Measurements from ENCODE around the gene WNK1. TPM values are rescaled to one million over a fixed set of nuclear protein-coding genes. Genes with fewer than 3 reads are reported as not detected.

The WNK1 gene
- total RNA-seq, 1 experiment from 2014 or later, result 117 TPM

DNA sequence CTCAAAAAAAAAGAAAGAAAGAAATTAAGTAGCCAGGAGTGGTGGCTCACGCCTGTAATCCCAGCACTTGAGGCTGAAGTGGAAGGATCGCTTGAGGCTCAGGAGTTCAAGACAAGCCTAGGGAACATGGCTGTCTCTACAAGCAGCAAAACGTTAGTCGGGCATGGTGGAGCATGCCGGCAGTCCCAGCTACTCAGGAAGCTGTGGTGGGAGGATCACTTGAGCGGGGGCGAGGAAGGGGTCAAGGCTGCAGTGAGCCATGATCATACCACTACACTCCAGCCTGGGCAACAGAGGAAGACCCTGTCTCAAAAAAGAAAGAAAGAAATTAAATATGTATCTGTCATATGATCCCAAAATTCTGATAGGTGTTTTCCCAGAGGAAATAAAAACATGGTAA is 191.8 kb downstream of the WNK1 start:
- no peak overlapping the region for H3K23ac ChIP-seq (ENCODE audit: insufficient read length, low read depth, low read length)
- no peak overlapping the region for H3K4ac ChIP-seq (ENCODE audit: low read depth, low read length)
- no peak overlapping the region for H2BK120ac ChIP-seq (ENCODE audit: low read depth, low read length, poor library complexity, severe bottlenecking)
- no peak overlapping the region for H4K91ac ChIP-seq (ENCODE audit: insufficient read length, low read depth, low read length)
- H4K5ac ChIP-seq (ENCODE audit: insufficient read length, low read depth, low read length), result no peak overlapping the region
- no peak overlapping the region for H3K4me3 Mint-ChIP-seq
- H2AK5ac ChIP-seq (ENCODE audit: insufficient read length, low read length), result no peak overlapping the region
- H3K27ac ChIP-seq (ENCODE audit: insufficient read length, low read depth, low read length), result no peak overlapping the region
- no peaks in the 10 kb centered on the region for H3K27me3 Mint-ChIP-seq (ENCODE audit: low read depth)
- no peak overlapping the region for H3K9ac ChIP-seq (ENCODE audit: extremely low read depth, insufficient read length, low read length)
- no peaks in the 10 kb centered on the region; the same call in 1 of the 2 replicates for H3K4me1 ChIP-seq (ENCODE audit: insufficient read depth, low read length)
- H2BK12ac ChIP-seq (ENCODE audit: insufficient read length, low read depth, low read length), result no peak overlapping the region
- peak overlapping the region in 1 of 3 experiments; percentile 92; a peak in 2 of 7 replicates for H3K27ac Mint-ChIP-seq
- TF ChIP-seq, protein P1, sequence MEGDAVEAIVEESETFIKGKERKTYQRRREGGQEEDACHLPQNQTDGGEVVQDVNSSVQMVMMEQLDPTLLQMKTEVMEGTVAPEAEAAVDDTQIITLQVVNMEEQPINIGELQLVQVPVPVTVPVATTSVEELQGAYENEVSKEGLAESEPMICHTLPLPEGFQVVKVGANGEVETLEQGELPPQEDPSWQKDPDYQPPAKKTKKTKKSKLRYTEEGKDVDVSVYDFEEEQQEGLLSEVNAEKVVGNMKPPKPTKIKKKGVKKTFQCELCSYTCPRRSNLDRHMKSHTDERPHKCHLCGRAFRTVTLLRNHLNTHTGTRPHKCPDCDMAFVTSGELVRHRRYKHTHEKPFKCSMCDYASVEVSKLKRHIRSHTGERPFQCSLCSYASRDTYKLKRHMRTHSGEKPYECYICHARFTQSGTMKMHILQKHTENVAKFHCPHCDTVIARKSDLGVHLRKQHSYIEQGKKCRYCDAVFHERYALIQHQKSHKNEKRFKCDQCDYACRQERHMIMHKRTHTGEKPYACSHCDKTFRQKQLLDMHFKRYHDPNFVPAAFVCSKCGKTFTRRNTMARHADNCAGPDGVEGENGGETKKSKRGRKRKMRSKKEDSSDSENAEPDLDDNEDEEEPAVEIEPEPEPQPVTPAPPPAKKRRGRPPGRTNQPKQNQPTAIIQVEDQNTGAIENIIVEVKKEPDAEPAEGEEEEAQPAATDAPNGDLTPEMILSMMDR (conservative IDR thresholded peaks at IDR 0.05), result no peak
- H2AFZ ChIP-seq (ENCODE audit: low read length), result no peak overlapping the region
- no peak overlapping the region for H3K14ac ChIP-seq (ENCODE audit: insufficient read depth, low read length)
- H3K4me2 ChIP-seq (ENCODE audit: insufficient read depth, insufficient read length, low read length), result no peak overlapping the region
- no peaks in the 10 kb centered on the region for H3K27me3 ChIP-seq (ENCODE audit: insufficient read depth, low read length)
- H2BK20ac ChIP-seq (ENCODE audit: low read depth, low read length, poor library complexity, severe bottlenecking), result no peak overlapping the region
- H3T11ph ChIP-seq (ENCODE audit: low read length), result no peak overlapping the region
- peaks cover 3 to 10% of the 10 kb centered on the region in 2 experiments; a peak in 3 of 4 replicates for H3K4me1 Mint-ChIP-seq
- peaks cover 12 to 49% (median 34%) of the 10 kb centered on the region in 3 experiments; a peak in 6 of 7 replicates for H3K36me3 Mint-ChIP-seq (ENCODE audit: insufficient read depth in 1 of 3, low read depth in 3 of 3)
- no peak overlapping the region for H2BK5ac ChIP-seq (ENCODE audit: insufficient read length, low read length)
- H4K8ac ChIP-seq (replicated peaks; ENCODE audit: insufficient read length, low read depth, low read length), result no peak overlapping the region
- H3K56ac ChIP-seq (ENCODE audit: insufficient read length, low read depth, low read length), result no peak overlapping the region
- no peak for DNase-seq
- H2BK15ac ChIP-seq (ENCODE audit: low read depth, low read length), result no peak overlapping the region
- H3K23me2 ChIP-seq (ENCODE audit: insufficient read length, low read depth, low read length, poor library complexity, severe bottlenecking), result no peaks in the 10 kb centered on the region
- H3K79me2 ChIP-seq (ENCODE audit: insufficient read depth, low read length), result peaks cover 3% of the 10 kb centered on the region; the same call in 1 of the 2 replicates
- H3K79me1 ChIP-seq (ENCODE audit: insufficient read depth, low read depth, low read length, poor library complexity, severe bottlenecking), result peaks cover under 1% of the 10 kb centered on the region
- no peaks in the 10 kb centered on the region for H4K20me1 ChIP-seq (ENCODE audit: control insufficient read depth, insufficient read depth, insufficient read length)
- H3K9me3 ChIP-seq (ENCODE audit: control insufficient read depth, low read depth, low read length), result no peaks in the 10 kb centered on the region
- H3K9me3 Mint-ChIP-seq, result peaks cover 0 to 6% of the 10 kb centered on the region in 2 experiments; a peak in 1 of 5 replicates
- no CpG with 5 or more reads among the region's 7 CpGs for WGBS (ENCODE audit: extremely low coverage, insufficient read length, low lambda C conversion rate)
- no peak overlapping the region for H3K18ac ChIP-seq (ENCODE audit: insufficient read length, low read depth, low read length)

Data from H9 (cell line).